Panc1 (cell line): Measurements from ENCODE around the gene XYLT1.

Experiments used
- CTCF ChIP-seq: fragments of 450-650 bp; IDR thresholded peaks from 2 replicates; pipeline ENCODE4 v1.5.1; 2017; ENCODE audit warnings: mild to moderate bottlenecking
- POLR2AphosphoS5 ChIP-seq: IDR thresholded peaks from 2 replicates; pipeline ENCODE4 v1.6.1; 2012; ENCODE audit warnings: mild to moderate bottlenecking, low read depth, low read length, moderate library complexity
- REST ChIP-seq, 2 experiments: IDR thresholded peaks; 2 replicates each; pipeline ENCODE4 v1.6.1; 2011 to 2012; ENCODE audit warnings: low read depth in 2 of 2, control low read depth in 1 of 2, low read length in 1 of 2, mild to moderate bottlenecking in 1 of 2, moderate library complexity in 1 of 2; ENCODE audit not compliant: insufficient read depth in 1 of 2
- SIN3A ChIP-seq: IDR thresholded peaks from 2 replicates; pipeline ENCODE4 v1.6.1; 2012; ENCODE audit warnings: low read depth, mild to moderate bottlenecking, low read length, moderate library complexity, borderline replicate concordance; ENCODE audit not compliant: insufficient read depth
- TCF7L2 ChIP-seq: IDR thresholded peaks from 2 replicates; pipeline ENCODE4 v1.6.1; 2011; ENCODE audit warnings: mild to moderate bottlenecking, low read depth, low read length, inconsistent platforms

GRCh38 chr16:17468611-17469010, 2.1 kb downstream of the XYLT1 start:
- TF ChIP-seq CTCF (no peak), TCF7L2 (no peak), POLR2AphosphoS5 (no peak), SIN3A (no peak), REST (IDR thresholded peaks at IDR 0.05; ENCODE audit: insufficient read depth in 1 of 2, low read depth in 2 of 2, low read length in 1 of 2) (no peak)
